Upper lobe of left lung (tissue), 4 donors: ENCODE measurements around the gene COMMD3.

Source experiments
- POLR2AphosphoS5 ChIP-seq, 2 donors: sonication (generic); formaldehyde crosslinking; IDR thresholded peaks; one replicate each; pipeline ENCODE4 v1.5.1; 2017; ENCODE audit warnings: antibody characterized with exemption in 2 of 2
- TF ChIP-seq, protein P1 (sequence below), 6 experiments: fragments of 450-650 bp in 4 of 6; fragments of 200-600 bp in 2 of 6; sonication (generic) in 2 of 6; IDR thresholded peaks; one replicate each; pipeline ENCODE4 v1.5.1; 2016 to 2019; ENCODE audit warnings: antibody characterized with exemption in 6 of 6

DNA sequence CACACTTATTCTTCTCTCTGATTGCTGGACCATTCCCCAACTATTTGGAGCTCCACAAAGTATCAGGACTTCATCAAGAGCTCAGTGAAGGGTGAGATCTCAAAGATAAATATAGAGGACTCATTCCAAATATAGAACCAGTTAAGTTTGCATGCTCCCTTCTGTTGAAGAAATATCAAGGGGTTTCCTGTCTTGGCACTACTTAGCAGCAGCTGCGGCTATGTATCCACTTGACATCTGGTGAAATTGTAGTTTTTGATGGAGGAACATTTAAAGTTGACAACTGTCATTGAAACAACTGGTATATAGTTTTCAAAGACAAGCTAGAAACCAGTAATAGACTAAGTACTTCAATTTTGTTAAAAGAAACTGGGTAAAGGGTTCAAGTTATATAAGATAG is 28.1 kb downstream of the COMMD3 start:
- TF ChIP-seq, protein P1, sequence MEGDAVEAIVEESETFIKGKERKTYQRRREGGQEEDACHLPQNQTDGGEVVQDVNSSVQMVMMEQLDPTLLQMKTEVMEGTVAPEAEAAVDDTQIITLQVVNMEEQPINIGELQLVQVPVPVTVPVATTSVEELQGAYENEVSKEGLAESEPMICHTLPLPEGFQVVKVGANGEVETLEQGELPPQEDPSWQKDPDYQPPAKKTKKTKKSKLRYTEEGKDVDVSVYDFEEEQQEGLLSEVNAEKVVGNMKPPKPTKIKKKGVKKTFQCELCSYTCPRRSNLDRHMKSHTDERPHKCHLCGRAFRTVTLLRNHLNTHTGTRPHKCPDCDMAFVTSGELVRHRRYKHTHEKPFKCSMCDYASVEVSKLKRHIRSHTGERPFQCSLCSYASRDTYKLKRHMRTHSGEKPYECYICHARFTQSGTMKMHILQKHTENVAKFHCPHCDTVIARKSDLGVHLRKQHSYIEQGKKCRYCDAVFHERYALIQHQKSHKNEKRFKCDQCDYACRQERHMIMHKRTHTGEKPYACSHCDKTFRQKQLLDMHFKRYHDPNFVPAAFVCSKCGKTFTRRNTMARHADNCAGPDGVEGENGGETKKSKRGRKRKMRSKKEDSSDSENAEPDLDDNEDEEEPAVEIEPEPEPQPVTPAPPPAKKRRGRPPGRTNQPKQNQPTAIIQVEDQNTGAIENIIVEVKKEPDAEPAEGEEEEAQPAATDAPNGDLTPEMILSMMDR (IDR thresholded peaks at IDR 0.05), result no peak
- TF ChIP-seq POLR2AphosphoS5 (IDR thresholded peaks at IDR 0.05), result no peak
